ENCODE data around the gene KRTAP2-1.
"Not testable (repeated sequence)": the region's sequence is repeated elsewhere in the genome, so short reads cannot be mapped to it uniquely, and the experiment has no call there.

The KRTAP2-1 gene

DNA sequence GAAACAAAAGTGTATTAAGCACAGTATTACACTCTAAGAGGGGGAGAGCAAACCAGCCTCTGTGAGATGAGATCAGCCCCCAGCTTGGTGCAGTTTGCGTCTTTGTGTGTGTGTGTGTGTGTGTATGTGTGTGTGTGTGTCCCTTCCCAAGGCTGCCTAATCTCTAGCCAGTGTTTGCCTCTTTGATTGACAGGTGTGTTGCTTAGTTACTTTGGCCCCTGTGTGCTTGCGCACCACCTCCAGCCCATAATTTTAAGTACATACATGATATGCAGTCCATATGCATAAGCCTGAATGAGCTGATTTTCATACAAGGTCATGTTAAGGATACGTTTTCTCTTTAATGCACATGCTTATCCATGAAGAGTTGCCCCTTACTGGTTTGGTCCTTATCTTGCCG lies 45.3 kb downstream of the KRTAP2-1 start:
- no peak for TF ChIP-seq EZH2 (IDR thresholded peaks at IDR 0.05)
- no peak for TF ChIP-seq FOXP2 (optimal IDR thresholded peaks at IDR 0.05; ENCODE audit: control extremely low read depth, extremely low read length, insufficient read depth)
- no peak for TF ChIP-seq POLR2AphosphoS5 (IDR thresholded peaks at IDR 0.05; ENCODE audit: borderline replicate concordance, low read depth, low read length)
- H3K27ac ChIP-seq: no peak overlapping the region
- no peaks in the 10 kb centered on the region for H3K9me3 ChIP-seq (ENCODE audit: low read depth, low read length)
- DNase-seq (ENCODE audit: low read depth, low spot score): no peak
- no peak overlapping the region for H3K4me3 ChIP-seq
- no peaks in the 10 kb centered on the region for H3K36me3 ChIP-seq (ENCODE audit: insufficient read depth, low read length)
- H3K9ac ChIP-seq (ENCODE audit: insufficient read length): no peak overlapping the region

DNA sequence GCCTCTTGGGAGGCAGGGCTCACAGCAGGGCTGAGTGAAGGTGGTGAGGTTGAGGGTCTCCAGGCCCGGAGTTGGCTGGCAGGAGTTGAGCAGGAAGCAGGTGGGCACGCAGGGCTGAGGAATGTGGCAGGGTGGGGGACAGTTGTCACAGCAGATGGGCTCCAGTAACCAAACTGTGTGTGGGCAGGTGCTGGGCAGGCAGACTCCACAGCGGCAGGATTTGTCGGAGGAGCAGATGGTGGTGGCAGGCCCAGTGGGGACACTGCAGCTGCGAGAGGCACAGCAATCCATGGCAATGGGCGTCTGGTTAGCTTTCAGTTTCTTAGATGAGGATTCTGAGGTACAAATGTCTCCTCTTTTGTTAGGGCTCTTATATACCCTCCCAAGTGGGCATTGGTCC lies 47.6 kb downstream of the KRTAP2-1 start, which contains the start of gene KRTAP3-2:
KRTAP3-2 (minus strand) TSS at position 344 of the 400 bp plus-strand sequence; CDS start at position 291, 53 bp downstream.
- not testable (repeated sequence) for H3K9ac ChIP-seq (ENCODE audit: insufficient read length); DNase-seq (ENCODE audit: low read depth, low spot score); H3K27ac ChIP-seq; H3K4me3 ChIP-seq; H3K9me3 ChIP-seq (ENCODE audit: low read depth, low read length); H3K36me3 ChIP-seq (ENCODE audit: insufficient read depth, low read length)

DNA sequence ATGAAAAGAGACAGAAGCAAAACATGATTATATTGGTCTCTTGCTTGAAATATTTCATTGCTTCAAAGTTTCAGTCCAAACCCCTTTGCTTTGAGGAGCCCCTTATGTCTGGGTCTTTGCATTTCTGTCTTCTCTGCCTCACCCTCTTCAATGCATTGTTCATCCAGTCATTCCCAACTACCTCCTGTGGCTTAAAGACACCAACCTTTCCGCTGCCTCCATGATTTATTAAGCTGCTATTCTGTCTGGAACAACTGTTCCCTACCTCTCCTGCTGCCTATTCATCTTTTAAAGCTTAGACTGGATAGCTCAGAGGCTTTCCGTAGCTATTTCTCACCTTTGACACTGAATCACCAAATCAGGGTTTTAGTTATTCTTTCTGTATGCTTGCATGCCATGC lies 49.8 kb downstream of the KRTAP2-1 start:
- TF ChIP-seq FOXP2 (optimal IDR thresholded peaks at IDR 0.05; ENCODE audit: control extremely low read depth, extremely low read length, insufficient read depth): no peak
- no peak for TF ChIP-seq EZH2 (IDR thresholded peaks at IDR 0.05)
- no peak for TF ChIP-seq POLR2AphosphoS5 (IDR thresholded peaks at IDR 0.05; ENCODE audit: borderline replicate concordance, low read depth, low read length)

DNA sequence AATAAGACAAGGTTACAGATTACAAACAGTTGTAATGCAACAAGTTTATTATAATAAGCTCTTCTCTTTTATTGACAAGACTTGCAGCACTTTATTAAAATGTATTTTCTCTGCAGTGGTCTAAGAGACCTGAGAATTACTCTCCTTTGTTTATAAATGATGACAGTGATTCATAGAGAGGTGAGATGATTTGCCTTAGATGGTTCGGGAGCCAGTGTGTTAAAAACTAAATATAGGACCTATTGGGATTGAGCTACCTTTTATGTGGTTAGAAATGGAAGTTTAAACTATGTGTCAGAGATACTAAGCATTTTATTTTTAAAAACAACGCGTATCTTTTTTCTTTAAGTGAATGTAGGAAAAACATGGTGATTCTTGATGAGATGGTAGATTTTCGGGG lies 50.3 kb downstream of the KRTAP2-1 start:
- H3K9me3 ChIP-seq (ENCODE audit: low read depth, low read length): no peaks in the 10 kb centered on the region
- DNase-seq (ENCODE audit: low read depth, low spot score): no peak
- no peak for TF ChIP-seq FOXP2 (optimal IDR thresholded peaks at IDR 0.05; ENCODE audit: control extremely low read depth, extremely low read length, insufficient read depth)
- no peak for TF ChIP-seq POLR2AphosphoS5 (IDR thresholded peaks at IDR 0.05; ENCODE audit: borderline replicate concordance, low read depth, low read length)
- no peak for TF ChIP-seq EZH2 (IDR thresholded peaks at IDR 0.05)
- H3K27ac ChIP-seq: no peak overlapping the region
- H3K9ac ChIP-seq (ENCODE audit: insufficient read length): no peak overlapping the region
- no peaks in the 10 kb centered on the region for H3K36me3 ChIP-seq (ENCODE audit: insufficient read depth, low read length)
- H3K4me3 ChIP-seq: no peak overlapping the region

More for the DNA sequence above, 49.8 kb downstream of the KRTAP2-1 start:
- Histone ChIP-seq H3K9ac (ENCODE audit: insufficient read length) (no peak overlapping the region), H3K27ac (no peak overlapping the region), H3K4me3 (no peak overlapping the region), H3K36me3 (ENCODE audit: insufficient read depth, low read length) (no peaks in the 10 kb centered on the region), H3K9me3 (ENCODE audit: low read depth, low read length) (no peaks in the 10 kb centered on the region)
- no peak for DNase-seq (ENCODE audit: low read depth, low spot score)
